HG03159 (cell line): ENCODE results near the gene SLC13A3.

Source experiments
- ATAC-seq: cut with Tn5 transposase; IDR thresholded peaks from one replicate; pipeline ENCODE4 v1.9.1; 2021; ENCODE audit warnings: mild to moderate bottlenecking, moderate library complexity; ENCODE audit not compliant: unreplicated experiment

Gene SLC13A3

DNA sequence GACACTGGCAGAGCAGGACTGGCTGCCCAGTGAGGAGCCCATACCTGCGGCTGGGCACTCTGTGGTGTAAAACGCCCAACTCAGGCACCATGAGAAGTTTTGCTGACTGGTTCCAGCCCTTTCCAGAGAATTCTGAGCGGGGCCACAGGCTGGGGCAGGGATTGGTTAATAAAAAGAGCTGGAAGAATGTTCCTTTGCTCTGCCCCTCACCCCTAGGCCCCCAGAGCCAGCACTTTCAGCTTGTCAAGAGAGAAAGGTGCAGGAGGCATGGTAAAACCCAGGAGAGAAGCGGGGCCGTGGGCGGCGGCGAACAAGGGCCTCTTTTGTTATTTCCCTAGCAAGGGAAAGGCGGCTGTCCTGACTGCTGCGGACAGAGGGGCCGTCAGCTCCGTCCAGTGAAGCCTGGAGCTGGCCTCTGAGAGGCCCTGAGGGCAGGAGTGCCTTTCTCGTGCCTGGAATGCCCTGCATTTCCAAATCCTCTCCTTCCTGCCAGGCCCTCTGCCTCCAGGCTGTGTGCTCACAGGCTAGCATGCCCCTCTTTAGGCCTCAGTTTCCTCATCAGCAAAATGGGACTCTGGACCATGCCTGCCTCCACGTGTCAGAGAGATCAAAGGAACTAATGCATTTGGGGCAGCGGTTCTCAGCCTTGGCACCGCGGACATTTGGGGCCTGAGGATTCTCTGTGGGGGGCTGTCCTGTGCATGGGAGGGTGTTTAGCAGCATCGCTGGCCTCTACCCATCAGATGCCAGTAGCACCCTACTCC, 12.9 kb downstream of the SLC13A3 start:
- ATAC-seq: no peak

DNA sequence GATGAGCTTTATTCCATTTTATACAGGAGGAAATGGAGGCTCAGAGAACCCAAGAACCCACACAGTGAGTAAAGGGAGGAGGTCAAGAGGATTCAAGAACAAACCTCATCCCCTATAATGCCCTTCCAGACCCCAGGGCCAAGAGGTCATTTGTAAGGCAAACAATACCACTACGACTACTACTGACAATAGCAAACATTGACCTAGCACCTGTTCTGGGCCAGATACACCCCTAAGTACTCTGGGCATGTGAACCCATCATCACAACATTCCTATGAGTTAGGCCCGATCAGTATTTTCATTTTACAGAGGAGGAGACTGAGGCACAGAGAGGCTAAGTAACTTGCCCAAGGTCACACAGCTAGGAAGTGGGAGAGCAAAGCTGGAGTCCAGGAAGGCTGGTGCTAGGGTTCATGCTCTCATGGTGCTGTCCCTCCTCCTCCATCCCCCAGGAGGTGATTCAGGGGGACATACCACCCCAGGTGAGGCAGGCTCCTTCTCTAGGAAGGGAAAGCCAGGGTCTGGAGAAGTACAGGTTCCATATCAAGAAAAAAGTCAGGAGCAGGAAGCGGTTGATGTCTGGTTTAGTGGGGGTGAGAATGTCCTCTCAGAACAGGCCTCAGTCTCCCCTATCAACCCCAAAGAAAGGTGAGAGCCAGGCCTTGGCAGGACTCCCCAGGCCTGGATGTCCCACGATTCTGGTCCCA, 13.7 kb downstream of the SLC13A3 start:
- ATAC-seq: no peak

DNA sequence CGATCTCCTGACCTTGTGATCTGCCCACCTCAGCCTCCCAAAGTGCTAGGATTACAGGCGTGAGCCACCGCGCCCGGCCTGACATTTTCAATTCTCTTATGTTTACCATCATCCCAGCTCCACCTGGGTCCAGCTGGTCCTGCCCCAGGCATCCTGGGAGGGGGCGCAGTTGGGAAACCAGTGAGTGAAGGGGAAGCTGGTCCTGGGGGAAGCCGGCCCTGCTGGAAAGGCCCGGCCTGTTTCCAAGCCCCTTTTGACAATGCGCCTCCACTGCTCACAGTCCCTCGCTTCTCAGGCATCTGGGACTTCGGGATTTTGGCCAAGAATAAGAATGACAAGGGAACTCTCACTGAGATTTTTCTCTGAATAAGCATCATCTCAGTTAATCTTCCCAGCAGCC, 14.2 kb downstream of the SLC13A3 start:
- ATAC-seq: no peak

DNA sequence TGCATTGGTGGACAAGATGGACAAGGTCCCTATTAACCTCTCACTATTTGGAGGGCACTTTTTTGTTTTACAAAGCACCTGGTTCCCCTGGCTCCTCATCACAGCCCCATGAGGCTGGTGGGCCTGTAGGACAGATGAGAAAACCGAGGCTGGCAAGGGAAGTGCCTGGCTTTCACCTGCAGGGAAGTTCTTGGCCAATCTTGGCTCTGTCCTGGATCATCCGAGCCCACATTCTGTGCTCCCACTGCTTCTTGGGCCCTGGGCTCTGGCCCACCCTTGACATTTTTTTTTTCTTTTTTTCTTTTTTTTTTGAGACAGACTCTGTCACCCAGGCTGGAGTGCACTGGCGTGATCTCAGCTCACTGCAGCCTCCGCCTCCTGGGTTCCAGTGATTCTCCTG, 14.7 kb downstream of the SLC13A3 start:
- ATAC-seq: no peak

DNA sequence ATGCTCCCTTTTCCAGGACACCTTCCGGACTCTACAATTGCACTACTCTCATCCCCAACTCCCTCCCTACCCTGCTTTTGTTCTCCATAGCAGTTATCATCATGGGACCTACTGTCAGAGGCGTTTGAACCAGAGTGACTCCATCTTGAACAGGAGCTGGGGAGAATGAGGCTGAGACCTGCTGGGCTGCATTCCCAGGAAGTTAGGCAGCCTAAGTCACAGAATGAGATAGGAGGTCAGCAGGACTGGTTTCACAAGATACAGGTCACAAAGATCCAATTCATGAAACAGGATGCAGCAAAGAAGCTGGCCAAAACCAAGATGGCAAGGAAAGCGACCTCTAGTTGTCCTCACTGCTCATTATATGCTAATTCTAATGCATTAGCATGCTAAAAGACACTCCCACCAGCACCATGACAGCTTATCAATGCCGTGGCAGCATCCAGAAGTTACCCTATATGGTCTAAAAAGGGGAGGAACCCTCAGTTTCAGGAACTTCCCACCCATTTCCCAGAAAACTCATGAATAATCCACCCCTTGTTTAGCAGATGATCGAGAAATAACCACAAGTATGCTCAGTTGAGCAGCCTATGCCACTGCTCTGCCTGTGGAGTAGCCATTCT, 15.6 kb downstream of the SLC13A3 start:
- no peak for ATAC-seq

DNA sequence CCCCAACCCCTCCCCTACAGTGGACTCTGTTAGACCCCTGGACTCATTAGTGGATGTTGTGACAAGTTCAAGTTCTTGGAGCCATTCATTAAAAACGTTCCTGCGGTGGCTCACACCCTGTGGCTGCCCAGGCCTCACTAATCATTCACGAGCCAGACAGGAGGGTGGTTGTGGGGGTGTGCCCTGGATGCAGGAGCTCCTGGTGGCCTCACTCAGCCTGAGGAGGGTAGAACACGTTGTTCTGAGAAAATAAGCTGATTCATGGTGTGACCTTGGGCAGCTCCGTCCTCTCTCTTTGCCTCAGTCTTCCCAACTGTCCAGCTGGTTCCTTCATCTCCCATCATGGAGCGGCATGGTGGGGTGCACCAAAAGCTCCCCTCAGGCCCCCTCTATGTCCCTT, 16.7 kb downstream of the SLC13A3 start:
- no peak for ATAC-seq

DNA sequence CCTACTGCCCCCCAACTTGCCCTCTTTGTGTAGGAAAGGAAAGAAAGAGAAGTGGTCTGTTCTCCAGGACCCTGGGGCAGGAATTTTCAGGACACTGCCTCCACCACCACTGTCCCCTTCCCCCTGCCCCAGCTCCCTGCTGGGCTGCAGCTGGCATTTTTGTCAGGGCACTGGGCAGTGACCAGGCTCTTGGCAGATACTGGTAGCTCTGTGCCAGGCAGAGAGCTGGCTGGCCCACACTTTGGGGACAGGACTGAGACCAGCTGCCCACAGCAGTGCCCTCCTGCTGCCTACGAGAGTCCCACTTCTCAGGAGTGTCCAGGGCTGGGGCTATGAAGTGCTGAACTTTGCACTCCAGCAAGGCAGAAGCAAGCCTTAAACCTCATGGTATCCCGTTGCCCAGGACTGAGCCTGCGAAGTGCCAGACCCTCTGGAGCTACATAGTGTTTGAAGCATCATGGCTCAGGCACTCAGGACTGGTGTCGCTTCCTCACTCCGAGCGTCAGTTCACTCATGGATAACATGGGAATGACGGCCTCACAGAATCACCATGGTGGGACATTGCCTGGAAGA, 19.3 kb downstream of the SLC13A3 start:
- ATAC-seq: no peak

DNA sequence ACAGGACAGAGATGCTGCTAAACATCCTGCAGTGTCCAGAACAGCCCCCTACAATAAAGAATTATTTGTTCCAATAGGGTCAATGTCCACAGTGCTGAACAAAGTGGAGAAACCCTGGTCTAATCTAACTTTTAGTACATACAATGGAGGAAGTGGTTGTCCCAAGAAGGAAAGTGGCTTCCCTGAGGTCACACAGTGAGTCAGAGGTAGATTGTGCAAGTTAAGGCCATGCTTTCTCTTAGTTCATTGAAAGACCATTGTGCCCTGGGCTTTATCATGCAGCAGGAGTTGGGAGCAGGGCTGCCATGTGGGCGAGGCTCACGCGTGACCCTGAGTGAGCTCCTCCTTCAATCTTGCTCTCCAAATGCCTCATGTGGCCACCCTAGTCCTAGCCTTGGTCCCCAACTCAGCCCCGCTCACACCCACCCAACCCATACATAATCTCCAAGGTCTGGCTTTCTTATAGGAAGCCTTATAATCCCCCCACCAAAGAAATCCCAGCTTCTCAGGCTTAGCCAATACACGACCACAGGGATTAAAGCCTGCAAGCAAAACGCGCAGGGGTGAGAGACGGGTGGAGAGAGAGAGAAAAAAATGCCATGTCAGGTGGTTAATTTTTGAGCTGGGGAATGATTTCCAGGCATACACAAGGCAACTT, 19.9 kb downstream of the SLC13A3 start:
- no peak for ATAC-seq

DNA sequence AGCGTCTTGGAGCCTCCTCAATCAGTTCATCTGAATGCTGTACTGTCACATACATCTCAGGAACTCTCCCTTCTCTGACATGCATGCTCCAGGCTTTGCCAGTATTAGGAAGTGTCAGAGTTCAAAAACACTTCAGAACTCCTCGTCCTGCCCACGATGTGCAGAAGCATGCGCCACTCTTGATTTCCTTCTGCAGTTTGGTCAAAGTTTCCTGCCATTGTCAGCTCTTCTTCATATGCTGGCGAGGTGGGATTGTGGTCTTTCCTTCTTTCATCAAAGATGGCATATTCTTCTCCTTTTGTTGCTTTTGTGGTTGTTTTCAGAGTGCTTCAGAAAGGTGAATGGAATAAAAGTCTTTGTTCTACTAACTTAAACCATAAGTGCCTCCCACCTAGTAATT, 21.0 kb downstream of the SLC13A3 start:
- no peak for ATAC-seq

DNA sequence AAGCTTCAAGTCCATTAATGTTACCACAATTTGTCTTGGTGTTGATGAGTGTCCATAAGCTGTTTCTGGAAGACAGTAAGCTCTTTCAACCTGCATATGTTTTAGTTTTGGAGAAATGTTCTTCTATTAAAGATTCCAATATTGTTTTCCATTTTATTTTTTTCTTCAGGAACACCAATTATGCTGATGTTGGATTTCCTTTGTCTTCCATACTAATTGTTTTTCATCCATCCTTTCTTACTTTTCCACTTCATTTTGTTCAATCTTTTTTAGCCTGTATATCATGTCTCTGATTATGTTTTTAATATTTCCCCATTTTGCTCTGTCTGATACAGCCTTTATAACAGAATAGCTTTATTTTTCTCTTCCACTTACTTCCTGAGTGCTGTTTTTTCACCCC, 21.9 kb downstream of the SLC13A3 start:
- no peak for ATAC-seq

DNA sequence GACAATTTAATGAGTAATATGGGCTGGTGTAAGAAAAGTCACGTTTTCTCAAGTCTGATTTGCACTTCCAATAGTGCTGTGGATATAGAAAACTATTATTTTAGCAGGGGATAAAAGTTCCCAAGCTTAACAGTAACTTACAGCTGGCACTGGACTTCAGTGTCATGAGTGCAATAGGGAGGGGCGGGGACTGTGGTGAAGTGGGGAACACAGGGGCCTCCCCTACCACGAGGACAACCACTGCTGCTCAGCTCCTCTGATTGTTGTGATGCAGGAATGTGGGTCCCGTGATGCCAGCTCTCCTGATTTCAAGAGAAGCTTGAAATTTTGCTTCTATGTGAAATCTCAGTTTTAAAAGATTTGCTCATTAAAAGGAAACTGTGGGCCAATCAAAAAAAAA, 24.0 kb downstream of the SLC13A3 start:
- no peak for ATAC-seq

DNA sequence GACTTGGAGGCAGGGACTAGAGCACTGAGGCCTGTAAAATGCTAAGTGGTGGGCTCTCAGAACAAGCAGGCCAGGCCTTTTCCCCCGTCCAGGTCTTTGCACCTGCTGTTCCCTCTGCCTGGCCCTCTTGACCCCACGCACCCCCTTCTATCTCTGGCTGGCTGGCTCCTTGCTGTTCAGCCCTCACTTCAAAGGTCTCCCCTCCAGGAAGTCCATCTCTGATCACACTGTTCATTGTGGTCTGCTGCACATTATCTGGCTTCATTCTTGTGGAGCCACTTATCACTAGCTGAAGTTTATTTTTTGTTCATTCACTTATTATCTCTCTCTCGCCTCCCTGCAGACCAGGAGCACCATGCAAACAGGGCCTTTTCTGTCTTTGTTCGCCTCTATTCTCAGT, 24.5 kb downstream of the SLC13A3 start:
- ATAC-seq: no peak

DNA sequence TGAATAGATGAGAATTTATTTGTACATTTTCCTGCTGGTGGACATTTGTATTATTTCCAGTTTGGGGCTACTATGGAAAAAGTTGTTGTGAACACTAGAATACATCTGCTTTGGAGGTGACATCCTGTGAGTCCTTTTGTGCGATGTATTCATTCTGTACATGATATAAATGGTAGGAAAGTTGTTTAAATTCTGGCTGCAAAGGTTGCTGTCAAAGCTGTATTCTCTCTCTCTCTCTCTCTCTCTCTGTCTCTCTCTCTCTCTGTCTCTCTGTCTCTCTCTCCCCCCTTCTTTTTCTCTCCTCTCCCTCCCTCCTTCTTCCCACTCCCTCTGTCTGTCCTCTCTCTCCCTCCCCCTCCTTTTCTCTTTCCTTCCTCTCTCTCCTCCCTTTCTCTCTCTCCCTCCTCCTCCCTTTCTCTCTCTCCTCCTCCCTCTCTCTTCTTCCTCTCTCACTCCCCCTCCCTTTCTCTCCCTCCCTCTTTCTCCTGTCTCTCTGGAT, 25.3 kb downstream of the SLC13A3 start:
- ATAC-seq: no peak

DNA sequence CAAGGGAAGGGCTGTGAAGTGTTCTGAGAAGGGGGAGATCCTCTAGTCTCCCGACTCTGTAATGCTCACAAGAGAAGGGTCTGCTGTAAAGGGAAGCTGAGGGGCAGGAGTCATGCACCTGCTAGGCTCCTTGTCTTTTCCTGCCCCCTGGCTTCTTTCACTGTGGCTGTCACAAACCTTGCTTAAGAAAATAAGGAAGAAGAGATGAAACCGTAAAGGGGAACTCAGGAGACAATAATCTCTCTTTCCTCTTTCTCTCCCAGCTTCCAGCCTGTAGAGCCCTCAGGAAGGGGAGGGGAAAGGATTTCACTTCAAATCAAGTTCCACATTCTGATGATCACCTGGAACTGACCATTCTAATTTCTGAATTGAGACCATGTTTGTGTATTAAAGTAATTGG, 26.3 kb downstream of the SLC13A3 start:
- no peak for ATAC-seq

DNA sequence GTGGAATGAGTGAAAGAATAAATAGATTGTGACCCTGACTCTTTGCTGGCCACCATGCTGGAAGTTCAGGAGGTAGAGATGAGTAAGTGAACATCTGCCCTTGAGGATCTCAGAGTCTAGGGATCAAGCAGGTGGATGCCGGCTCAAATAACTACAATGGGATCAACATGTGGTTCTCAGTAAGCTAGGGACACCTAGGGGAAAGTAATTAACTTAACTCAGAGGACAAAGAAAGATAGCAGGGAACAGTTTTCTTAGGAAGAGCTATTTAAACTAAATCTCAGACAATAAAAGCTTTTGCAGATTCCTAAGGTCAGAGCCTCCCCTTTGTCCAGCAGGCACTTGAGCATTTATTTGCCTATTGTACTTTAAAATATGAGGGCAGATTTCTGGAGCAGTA, 29.1 kb downstream of the SLC13A3 start:
- no peak for ATAC-seq

DNA sequence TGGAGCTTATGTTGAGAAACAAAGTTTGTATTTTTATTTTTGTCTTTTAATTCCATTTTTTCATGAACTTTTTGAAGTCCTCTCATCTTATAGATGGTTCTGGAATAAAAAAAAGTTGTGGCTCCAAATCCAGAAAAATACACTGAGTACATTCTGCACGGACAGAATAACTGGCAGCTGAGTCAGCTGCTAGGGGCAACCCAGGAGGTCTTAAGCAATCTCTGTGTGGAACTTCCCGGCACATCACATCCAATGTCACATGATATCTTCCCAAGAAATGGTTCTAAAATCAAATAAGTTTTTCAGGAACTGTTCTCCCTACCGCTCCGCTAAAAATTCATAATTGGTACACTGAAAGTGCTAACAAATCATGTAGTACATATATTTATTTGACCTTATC, 29.8 kb downstream of the SLC13A3 start:
- no peak for ATAC-seq

DNA sequence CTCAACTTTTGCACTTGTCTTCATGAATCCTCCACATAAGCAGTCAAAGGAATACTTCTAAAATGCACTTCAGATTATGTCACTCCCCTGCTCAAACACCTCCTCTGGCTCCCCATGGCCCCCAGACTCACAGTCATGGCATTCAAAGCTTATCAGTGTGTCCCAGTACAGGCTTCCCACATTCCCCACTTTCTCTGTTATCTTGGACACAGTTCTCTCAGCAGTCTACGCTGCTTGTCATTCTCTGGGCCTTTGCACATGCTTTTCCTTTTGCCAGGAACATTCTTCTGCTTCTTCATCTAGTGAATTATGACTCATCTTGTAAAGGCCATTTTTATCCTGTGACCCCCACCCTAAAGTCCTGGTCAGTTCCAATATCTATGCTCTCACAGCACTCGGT, 31.8 kb downstream of the SLC13A3 start:
- no peak for ATAC-seq

DNA sequence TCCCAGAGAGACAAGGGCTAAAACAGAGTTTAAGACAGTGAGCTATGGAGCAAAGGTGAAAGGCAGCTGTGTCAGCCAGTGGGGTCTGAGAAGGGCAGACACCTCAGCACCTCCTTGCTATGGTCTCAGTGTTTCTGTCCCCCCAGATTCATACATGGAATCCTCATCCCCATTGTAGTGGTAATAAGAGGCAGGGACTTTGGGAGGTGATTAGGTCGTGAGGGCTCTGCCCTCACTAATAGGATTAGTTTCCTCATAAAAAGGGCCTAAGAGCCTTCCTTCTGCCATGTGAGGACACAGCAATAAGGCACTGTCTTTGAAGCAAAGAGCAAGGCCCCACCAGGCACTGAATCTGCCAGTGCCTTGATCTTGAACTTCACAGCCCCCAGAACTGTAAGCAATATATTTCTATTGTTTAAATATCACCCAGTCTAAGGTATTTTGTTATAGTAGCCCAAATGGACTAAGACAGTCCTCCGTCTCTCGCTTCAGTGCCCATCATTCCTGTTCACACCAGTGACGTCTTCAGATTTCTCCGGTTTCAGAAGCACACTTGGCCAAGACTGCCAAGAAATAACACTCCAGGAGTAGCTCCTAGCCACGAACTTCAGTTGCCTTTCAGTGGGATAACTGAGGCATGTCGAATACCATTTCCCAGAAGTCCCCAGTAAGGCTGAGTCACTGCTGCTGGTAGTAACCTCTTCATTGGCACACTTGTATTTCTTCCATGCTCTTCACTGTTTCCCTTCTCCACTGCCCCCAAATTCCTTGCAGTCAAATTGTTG, 32.8 kb downstream of the SLC13A3 start:
- no peak for ATAC-seq

DNA sequence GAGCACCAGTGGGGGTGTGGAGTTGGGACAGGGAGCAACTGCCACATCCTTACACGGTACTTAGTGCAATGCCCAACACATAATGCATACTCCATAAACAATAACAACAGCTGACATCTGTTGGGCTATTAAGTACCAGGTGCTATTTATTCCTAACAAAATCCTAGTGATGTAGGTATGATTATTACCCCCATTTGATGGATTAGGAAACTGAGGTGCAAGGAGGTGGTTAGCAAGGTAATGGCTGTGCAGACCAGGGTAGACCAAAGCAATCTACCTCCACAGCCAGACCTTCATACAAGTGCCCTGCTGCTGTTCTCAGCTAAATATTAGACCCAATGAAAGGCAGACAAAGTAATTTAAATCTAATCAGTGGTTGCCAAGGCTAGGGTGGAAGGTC, 36.8 kb downstream of the SLC13A3 start:
- ATAC-seq: no peak

DNA sequence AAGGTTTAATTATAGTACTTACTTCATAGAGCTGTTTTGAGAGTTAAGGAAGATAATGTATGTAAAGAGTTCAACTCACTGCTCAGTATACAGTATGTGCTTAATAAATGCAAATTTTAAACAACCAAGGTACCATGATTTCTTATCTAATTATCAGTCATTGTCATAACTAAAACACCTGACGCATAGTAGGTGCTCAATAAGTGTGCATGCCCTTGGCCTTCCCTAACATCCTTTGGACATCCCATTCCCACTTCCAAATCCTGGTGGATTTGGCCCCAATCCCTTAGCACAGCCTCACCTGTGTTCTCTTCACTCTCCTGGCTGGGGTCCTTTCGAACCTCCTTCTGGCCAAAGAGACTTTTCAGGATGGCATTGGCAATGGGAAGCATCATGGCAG, 41.1 kb downstream of the SLC13A3 start:
- ATAC-seq: no peak
